Esophagus squamous epithelium (tissue), 5 donors: ENCODE measurements around the gene TNFSF13. TPM values are rescaled to one million over a fixed set of nuclear protein-coding genes. Genes with fewer than 3 reads are reported as not detected.

Experiments
- DNase-seq: peaks from one replicate; lab custom pipeline; 2025; lab: John Stamatoyannopoulos, UW
- H3K27ac ChIP-seq, 4 donors: fragments of 200-600 bp; sonication (generic); one replicate each; pipeline ENCODE4 v1.5.1; 2016 to 2019; ENCODE audit warnings: mild to moderate bottlenecking in 1 of 4
- H3K27me3 ChIP-seq, 4 donors: fragments of 200-600 bp; sonication (generic); 1 replicate in 3 of 4; 2 replicates in 1 of 4; pipeline versions ENCODE4 v1.5.1 to v1.6.0; 2017 to 2021; ENCODE audit warnings: antibody characterized with exemption in 1 of 4
- H3K36me3 ChIP-seq, 3 donors: fragments of 200-600 bp; sonication (generic); one replicate each; pipeline ENCODE4 v1.5.1; 2016 to 2019
- H3K4me1 ChIP-seq, 3 donors: fragments of 200-600 bp; sonication (generic); one replicate each; pipeline ENCODE4 v1.5.1; 2017 to 2019
- H3K4me3 ChIP-seq, 4 donors: fragments of 200-600 bp; sonication (generic); 1 replicate in 3 of 4; 2 replicates in 1 of 4; pipeline ENCODE4 v1.5.1; 2016 to 2019; ENCODE audit warnings: mild to moderate bottlenecking in 2 of 4, moderate library complexity in 1 of 4
- H3K9me3 ChIP-seq, 3 donors: fragments of 200-600 bp; sonication (generic); one replicate each; pipeline ENCODE4 v1.5.1; 2016 to 2019
- CTCF ChIP-seq, 6 experiments: fragments of 450-650 bp in 4 of 6; fragments of 200-600 bp in 2 of 6; sonication (generic) in 2 of 6; IDR thresholded peaks; one replicate each; pipeline ENCODE4 v1.5.1; 2016 to 2019; ENCODE audit warnings: antibody characterized with exemption in 6 of 6, mild to moderate bottlenecking in 4 of 6, moderate library complexity in 4 of 6
- POLR2A ChIP-seq, 4 donors: fragments of 450-650 bp; IDR thresholded peaks; one replicate each; pipeline ENCODE4 v1.6.1; 2017; ENCODE audit warnings: antibody characterized with exemption in 4 of 4, mild to moderate bottlenecking in 4 of 4, moderate library complexity in 3 of 4
- WGBS, 2 donors: methylation state at CpG; one replicate each; pipeline ENCODE4 v1.1.5; 2018; 5-methylcytosine and 5-hydroxymethylcytosine counted together
- intact Hi-C: fragments of 100-400 bp; cut with DNase I; formaldehyde crosslinking; loops from one replicate; pipeline ENCODE4 v1.15.0; 2022
- total RNA-seq, 4 donors: library from RNA; depleted of rRNA; stranded (reverse); fragments of >200 nt; gene quantifications; one replicate each; pipeline ENCODE4 v1.1.0, GENCODE V29; 2016
- donor health status: DM: yes; HTN: yes; CAD: no.

The TNFSF13 gene
- total RNA-seq, 4 donors from 2014 or later = 3.8 to 21.7 (median 10.9) TPM

DNA sequence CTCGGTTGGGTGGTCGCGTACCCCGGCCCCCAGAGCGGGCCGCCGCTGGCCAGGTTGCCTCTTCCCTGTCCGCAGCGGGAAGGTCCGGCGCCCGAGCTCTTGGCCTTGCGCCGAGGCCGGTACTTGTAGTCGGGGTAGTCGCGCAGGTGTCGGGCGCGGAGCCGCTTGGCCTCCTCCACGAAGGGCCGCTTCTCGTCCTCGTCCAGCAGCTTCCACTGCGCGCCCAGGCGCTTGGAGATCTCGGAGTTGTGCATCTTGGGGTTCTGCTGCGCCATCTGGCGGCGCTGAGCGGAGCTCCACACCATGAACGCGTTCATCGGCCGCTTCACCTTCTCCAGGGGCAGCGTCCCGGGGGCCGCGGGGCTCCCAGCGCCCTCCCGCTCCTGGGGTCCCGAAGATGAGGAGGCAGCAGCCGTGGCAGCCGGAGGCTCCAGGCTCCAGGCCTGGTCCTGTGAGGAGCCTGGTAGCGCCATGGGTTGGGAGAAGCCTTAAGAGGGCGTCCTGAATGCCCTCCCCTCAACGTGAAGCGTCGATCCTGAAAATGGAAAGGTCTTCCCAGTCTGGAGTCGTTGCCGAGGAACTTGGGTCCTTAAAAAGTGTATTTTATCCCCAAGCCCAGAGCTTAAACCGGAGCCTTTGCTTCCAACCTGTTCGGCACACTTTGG, 30.8 kb downstream of the TNFSF13 start:
- intact Hi-C loops = no loop called here
- no peaks in the 10 kb centered on the region for H3K27me3 ChIP-seq
- no peaks in the 10 kb centered on the region for H3K9me3 ChIP-seq
- no peak for DNase-seq
- H3K27ac ChIP-seq = peak overlapping the region; percentile 90 to 96 (median 96)
- H3K36me3 ChIP-seq = peaks cover 29 to 65% (median 39%) of the 10 kb centered on the region in 3 donors
- TF ChIP-seq POLR2A (IDR thresholded peaks at IDR 0.05) (peak in 3 of 4 donors; percentile 6 to 46 (median 32)), CTCF (IDR thresholded peaks at IDR 0.05) (peak; percentile 77 to 96 (median 86))
- H3K4me1 ChIP-seq = peaks cover 31 to 73% (median 39%) of the 10 kb centered on the region in 3 donors
- 26% methylated on average over 4 of the region's 56 CpGs; no CpG with 5 or more reads in 1 of the 2 donors for WGBS, 2 donors
- H3K4me3 ChIP-seq = peak overlapping the region; percentile 64 to 76 (median 68)

GRCh38 chr17:7589891-7590691, 31.5 kb downstream of the TNFSF13 start, which contains the start of gene SOX15:
SOX15 (minus strand) TSS chr17:7590094; CDS start chr17:7589676, 418 bp downstream.
- H3K4me3 ChIP-seq = peak within 1 kb of the TSS; percentile 64 to 76 (median 68)
- 31 to 60% methylated on average over 7 of the region's 24 CpGs for WGBS, 2 donors
- H3K27me3 ChIP-seq = no peaks in the 10 kb centered on the region
- no peak for DNase-seq
- H3K36me3 ChIP-seq = peaks cover 32 to 72% (median 41%) of the 10 kb centered on the region in 3 donors
- TF ChIP-seq POLR2A (IDR thresholded peaks at IDR 0.05) = peak in 2 of 4 donors; percentile 50 to 74
- no peak for TF ChIP-seq CTCF (IDR thresholded peaks at IDR 0.05)
- H3K4me1 ChIP-seq = peaks cover 23 to 65% (median 32%) of the 10 kb centered on the region in 3 donors
- no peaks in the 10 kb centered on the region for H3K9me3 ChIP-seq
- peak within 1 kb of the TSS; percentile 90 to 96 (median 96) for H3K27ac ChIP-seq
- intact Hi-C loops = loop anchor here (5.0 kb wide), 1 partner anchor 92 kb away; no protein-coding TSS in a partner anchor

DNA sequence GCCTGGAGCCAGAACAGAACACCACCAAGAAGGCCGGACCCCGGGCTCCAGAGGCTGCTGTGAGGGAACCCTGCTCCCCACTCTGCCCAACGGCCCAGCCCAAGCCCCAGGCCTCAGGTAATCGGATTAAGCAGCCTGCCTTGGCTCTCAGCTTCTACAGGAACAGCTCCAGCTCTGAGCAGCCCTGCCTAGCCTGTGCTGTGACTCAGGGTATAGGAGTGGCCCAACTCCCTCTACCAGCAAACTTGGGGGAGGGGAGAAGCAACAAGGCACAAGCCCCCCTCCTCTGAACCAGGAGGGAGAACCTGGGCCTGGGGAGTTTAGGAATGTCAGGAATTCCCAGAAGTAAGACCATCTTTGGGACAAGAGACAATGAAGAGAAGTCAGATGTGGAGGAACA, 32.2 kb downstream of the TNFSF13 start:
- Histone ChIP-seq H3K4me3 (peak overlapping the region in 3 of 4 donors; percentile 64 to 76 (median 69)), H3K4me1 (peaks cover 19 to 59% (median 30%) of the 10 kb centered on the region in 3 donors), H3K27ac (peak overlapping the region; percentile 90 to 96 (median 96)), H3K27me3 (no peaks in the 10 kb centered on the region), H3K36me3 (peaks cover 38 to 72% (median 41%) of the 10 kb centered on the region in 3 donors), H3K9me3 (no peaks in the 10 kb centered on the region)
- 50% methylated on average over 1 of the region's 4 CpGs; no CpG with 5 or more reads in 1 of the 2 donors for WGBS, 2 donors
- intact Hi-C loops = loop anchor here (5.0 kb wide), 1 partner anchor 92 kb away; no protein-coding TSS in a partner anchor
- TF ChIP-seq POLR2A (IDR thresholded peaks at IDR 0.05) (peak in 1 of 4 donors; percentile 34), CTCF (IDR thresholded peaks at IDR 0.05) (no peak)
- DNase-seq = no peak

GRCh38 chr17:7591596-7591995, 33.0 kb downstream of the TNFSF13 start:
- TF ChIP-seq POLR2A (IDR thresholded peaks at IDR 0.05) (no peak), CTCF (IDR thresholded peaks at IDR 0.05) (no peak)
- WGBS, 2 donors = 82 to 90% methylated on average over 4 to 5 of the region's 5 CpGs
- intact Hi-C loops = loop anchor here (5.0 kb wide), 1 partner anchor 91 kb away; no protein-coding TSS in a partner anchor
- no peak for DNase-seq
- H3K4me3 ChIP-seq = no peak overlapping the region
- H3K36me3 ChIP-seq = peaks cover 38 to 72% (median 39%) of the 10 kb centered on the region in 3 donors
- no peaks in the 10 kb centered on the region for H3K9me3 ChIP-seq
- H3K4me1 ChIP-seq = peaks cover 19 to 50% (median 28%) of the 10 kb centered on the region in 3 donors
- no peaks in the 10 kb centered on the region for H3K27me3 ChIP-seq
- H3K27ac ChIP-seq = peak overlapping the region; percentile 90 to 96 (median 96)
